GM23338 (cell line): ENCODE measurements around the gene EGFR.

Source experiments
- CREB1 ChIP-seq: fragments of 250-450 bp; sonication (Bioruptor Pico); IDR thresholded peaks from 2 replicates; pipeline ENCODE4 v1.5.0; 2020; ENCODE audit warnings: low read depth, mild to moderate bottlenecking, moderate library complexity
- EZH2 ChIP-seq: fragments of 200-600 bp; sonication (generic); IDR thresholded peaks from one replicate; pipeline ENCODE4 v1.8.0; 2017; ENCODE audit warnings: antibody characterized with exemption, mild to moderate bottlenecking, low read depth; ENCODE audit not compliant: unreplicated experiment
- TF ChIP-seq, protein P1 (sequence below), 2 experiments: fragments of 200-600 bp in 1 of 2; sonication (generic) in 1 of 2; conservative IDR thresholded peaks; 2 replicates each; pipeline versions ENCODE4 v1.5.1 to v1.6.1; 2016 to 2017; ENCODE audit warnings: antibody characterized with exemption in 2 of 2, low read depth in 2 of 2, mild to moderate bottlenecking in 2 of 2, moderate library complexity in 1 of 2
- TF ChIP-seq, protein P2 (sequence below): fragments of 250-450 bp; sonication (Bioruptor Pico); IDR thresholded peaks from 2 replicates; pipeline ENCODE4 v1.5.0; 2020; ENCODE audit warnings: mild to moderate bottlenecking, moderate library complexity
- TF ChIP-seq, protein P3 (sequence below): IDR thresholded peaks from one replicate; pipeline ENCODE4 v1.6.1; 2018; ENCODE audit warnings: antibody characterized with exemption; ENCODE audit not compliant: unreplicated experiment
- TF ChIP-seq, protein P4 (sequence below): IDR thresholded peaks from 2 replicates; pipeline ENCODE4 v1.6.1; 2016; ENCODE audit warnings: antibody characterized with exemption

DNA sequence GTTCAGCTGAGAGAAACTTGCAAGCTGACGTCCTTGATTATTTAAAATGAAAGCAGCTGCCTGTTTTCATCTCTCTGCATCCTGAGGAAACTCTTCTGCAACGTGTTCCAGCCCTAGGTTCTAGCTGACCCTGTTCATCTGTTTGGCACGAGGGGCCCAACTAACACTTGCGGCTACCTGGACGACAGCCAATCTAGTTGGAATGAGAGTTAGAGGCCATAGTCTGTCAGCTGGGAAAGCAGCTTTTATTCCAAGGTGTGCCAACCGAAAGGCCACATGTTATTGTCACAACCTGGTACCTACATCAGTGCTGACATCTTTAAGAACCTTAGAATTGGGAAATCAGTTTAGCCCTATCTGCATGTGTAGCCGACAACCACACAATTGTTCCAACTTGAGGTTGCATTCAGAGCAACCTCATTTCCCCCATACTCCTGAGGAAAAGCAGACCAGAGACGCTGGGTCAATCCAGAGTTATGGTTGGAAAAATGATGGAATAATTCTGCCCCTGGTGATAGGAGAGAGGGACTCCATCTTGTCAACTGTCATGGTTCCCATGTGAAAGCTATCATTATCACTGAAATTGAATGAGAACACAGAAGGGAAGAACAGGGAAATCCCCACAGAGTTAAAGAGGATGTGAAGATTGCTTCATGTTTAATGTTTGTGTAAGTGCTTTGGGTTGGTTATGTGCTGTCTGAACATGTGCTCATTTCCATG is 121.6 kb downstream of the EGFR start:
- TF ChIP-seq, protein P1, sequence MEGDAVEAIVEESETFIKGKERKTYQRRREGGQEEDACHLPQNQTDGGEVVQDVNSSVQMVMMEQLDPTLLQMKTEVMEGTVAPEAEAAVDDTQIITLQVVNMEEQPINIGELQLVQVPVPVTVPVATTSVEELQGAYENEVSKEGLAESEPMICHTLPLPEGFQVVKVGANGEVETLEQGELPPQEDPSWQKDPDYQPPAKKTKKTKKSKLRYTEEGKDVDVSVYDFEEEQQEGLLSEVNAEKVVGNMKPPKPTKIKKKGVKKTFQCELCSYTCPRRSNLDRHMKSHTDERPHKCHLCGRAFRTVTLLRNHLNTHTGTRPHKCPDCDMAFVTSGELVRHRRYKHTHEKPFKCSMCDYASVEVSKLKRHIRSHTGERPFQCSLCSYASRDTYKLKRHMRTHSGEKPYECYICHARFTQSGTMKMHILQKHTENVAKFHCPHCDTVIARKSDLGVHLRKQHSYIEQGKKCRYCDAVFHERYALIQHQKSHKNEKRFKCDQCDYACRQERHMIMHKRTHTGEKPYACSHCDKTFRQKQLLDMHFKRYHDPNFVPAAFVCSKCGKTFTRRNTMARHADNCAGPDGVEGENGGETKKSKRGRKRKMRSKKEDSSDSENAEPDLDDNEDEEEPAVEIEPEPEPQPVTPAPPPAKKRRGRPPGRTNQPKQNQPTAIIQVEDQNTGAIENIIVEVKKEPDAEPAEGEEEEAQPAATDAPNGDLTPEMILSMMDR (conservative IDR thresholded peaks at IDR 0.05; ENCODE audit: low read depth in 2 of 2): no peak
- TF ChIP-seq, protein P2, sequence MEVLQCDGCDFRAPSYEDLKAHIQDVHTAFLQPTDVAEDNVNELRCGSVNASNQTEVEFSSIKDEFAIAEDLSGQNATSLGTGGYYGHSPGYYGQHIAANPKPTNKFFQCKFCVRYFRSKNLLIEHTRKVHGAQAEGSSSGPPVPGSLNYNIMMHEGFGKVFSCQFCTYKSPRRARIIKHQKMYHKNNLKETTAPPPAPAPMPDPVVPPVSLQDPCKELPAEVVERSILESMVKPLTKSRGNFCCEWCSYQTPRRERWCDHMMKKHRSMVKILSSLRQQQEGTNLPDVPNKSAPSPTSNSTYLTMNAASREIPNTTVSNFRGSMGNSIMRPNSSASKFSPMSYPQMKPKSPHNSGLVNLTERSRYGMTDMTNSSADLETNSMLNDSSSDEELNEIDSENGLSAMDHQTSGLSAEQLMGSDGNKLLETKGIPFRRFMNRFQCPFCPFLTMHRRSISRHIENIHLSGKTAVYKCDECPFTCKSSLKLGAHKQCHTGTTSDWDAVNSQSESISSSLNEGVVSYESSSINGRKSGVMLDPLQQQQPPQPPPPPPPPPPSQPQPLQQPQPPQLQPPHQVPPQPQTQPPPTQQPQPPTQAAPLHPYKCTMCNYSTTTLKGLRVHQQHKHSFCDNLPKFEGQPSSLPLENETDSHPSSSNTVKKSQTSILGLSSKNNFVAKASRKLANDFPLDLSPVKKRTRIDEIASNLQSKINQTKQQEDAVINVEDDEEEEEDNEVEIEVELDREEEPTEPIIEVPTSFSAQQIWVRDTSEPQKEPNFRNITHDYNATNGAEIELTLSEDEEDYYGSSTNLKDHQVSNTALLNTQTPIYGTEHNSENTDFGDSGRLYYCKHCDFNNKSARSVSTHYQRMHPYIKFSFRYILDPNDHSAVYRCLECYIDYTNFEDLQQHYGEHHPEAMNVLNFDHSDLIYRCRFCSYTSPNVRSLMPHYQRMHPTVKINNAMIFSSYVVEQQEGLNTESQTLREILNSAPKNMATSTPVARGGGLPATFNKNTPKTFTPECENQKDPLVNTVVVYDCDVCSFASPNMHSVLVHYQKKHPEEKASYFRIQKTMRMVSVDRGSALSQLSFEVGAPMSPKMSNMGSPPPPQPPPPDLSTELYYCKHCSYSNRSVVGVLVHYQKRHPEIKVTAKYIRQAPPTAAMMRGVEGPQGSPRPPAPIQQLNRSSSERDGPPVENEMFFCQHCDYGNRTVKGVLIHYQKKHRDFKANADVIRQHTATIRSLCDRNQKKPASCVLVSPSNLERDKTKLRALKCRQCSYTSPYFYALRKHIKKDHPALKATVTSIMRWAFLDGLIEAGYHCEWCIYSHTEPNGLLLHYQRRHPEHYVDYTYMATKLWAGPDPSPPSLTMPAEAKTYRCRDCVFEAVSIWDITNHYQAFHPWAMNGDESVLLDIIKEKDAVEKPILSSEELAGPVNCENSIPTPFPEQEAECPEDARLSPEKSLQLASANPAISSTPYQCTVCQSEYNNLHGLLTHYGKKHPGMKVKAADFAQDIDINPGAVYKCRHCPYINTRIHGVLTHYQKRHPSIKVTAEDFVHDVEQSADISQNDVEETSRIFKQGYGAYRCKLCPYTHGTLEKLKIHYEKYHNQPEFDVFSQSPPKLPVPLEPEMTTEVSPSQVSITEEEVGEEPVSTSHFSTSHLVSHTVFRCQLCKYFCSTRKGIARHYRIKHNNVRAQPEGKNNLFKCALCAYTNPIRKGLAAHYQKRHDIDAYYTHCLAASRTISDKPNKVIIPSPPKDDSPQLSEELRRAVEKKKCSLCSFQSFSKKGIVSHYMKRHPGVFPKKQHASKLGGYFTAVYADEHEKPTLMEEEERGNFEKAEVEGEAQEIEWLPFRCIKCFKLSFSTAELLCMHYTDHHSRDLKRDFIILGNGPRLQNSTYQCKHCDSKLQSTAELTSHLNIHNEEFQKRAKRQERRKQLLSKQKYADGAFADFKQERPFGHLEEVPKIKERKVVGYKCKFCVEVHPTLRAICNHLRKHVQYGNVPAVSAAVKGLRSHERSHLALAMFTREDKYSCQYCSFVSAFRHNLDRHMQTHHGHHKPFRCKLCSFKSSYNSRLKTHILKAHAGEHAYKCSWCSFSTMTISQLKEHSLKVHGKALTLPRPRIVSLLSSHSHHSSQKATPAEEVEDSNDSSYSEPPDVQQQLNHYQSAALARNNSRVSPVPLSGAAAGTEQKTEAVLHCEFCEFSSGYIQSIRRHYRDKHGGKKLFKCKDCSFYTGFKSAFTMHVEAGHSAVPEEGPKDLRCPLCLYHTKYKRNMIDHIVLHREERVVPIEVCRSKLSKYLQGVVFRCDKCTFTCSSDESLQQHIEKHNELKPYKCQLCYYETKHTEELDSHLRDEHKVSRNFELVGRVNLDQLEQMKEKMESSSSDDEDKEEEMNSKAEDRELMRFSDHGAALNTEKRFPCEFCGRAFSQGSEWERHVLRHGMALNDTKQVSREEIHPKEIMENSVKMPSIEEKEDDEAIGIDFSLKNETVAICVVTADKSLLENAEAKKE (CRISPR knock-in tag): no peak
- TF ChIP-seq CREB1 (CRISPR knock-in tag): no peak
- TF ChIP-seq, protein P3, sequence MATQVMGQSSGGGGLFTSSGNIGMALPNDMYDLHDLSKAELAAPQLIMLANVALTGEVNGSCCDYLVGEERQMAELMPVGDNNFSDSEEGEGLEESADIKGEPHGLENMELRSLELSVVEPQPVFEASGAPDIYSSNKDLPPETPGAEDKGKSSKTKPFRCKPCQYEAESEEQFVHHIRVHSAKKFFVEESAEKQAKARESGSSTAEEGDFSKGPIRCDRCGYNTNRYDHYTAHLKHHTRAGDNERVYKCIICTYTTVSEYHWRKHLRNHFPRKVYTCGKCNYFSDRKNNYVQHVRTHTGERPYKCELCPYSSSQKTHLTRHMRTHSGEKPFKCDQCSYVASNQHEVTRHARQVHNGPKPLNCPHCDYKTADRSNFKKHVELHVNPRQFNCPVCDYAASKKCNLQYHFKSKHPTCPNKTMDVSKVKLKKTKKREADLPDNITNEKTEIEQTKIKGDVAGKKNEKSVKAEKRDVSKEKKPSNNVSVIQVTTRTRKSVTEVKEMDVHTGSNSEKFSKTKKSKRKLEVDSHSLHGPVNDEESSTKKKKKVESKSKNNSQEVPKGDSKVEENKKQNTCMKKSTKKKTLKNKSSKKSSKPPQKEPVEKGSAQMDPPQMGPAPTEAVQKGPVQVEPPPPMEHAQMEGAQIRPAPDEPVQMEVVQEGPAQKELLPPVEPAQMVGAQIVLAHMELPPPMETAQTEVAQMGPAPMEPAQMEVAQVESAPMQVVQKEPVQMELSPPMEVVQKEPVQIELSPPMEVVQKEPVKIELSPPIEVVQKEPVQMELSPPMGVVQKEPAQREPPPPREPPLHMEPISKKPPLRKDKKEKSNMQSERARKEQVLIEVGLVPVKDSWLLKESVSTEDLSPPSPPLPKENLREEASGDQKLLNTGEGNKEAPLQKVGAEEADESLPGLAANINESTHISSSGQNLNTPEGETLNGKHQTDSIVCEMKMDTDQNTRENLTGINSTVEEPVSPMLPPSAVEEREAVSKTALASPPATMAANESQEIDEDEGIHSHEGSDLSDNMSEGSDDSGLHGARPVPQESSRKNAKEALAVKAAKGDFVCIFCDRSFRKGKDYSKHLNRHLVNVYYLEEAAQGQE: no peak
- no peak for TF ChIP-seq EZH2
- TF ChIP-seq, protein P4, sequence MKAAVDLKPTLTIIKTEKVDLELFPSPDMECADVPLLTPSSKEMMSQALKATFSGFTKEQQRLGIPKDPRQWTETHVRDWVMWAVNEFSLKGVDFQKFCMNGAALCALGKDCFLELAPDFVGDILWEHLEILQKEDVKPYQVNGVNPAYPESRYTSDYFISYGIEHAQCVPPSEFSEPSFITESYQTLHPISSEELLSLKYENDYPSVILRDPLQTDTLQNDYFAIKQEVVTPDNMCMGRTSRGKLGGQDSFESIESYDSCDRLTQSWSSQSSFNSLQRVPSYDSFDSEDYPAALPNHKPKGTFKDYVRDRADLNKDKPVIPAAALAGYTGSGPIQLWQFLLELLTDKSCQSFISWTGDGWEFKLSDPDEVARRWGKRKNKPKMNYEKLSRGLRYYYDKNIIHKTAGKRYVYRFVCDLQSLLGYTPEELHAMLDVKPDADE: no peak
